Aortic smooth muscle cell (primary cell): ENCODE results near the gene KDM2A. TPM values are rescaled to one million over a fixed set of nuclear protein-coding genes. Genes with fewer than 3 reads are reported as not detected.

Experiments used
- total RNA-seq: library from RNA; depleted of rRNA; stranded (reverse); fragments of >200 nt; gene quantifications from 2 replicates; pipeline ENCODE4 v1.2.3, GENCODE V29; 2014

Gene KDM2A
- total RNA-seq, result 34.6 and 38.3 TPM in 2 replicates

GRCh38 chr11:67118801-67119584 is at the start of gene KDM2A:
Gene KDM2A, plus strand, starts transcription at chr11:67119263. Its CDS starts 2,054 bp downstream, at chr11:67121317.

GRCh38 chr11:67266449-67267187 is 147.6 kb downstream of the KDM2A start, which contains the start of gene GRK2:
Gene GRK2, plus strand, starts transcription at chr11:67266473. Its CDS starts 227 bp downstream, at chr11:67266700.

GRCh38 chr11:67289226-67289650 is 170.2 kb downstream of the KDM2A start, which contains the start of gene ANKRD13D:
Gene ANKRD13D, plus strand, starts transcription at chr11:67289303. Its CDS starts 158 bp downstream, at chr11:67289461.

GRCh38 chr11:67303132-67303834 is 184.2 kb downstream of the KDM2A start, which contains the start of gene SSH3:
Gene SSH3, plus strand, starts transcription at chr11:67303530. Its CDS starts 96 bp downstream, at chr11:67303626.

Other genes with a start within 250 kb of the KDM2A start
- 14.1 and 25.1 TPM in 2 replicates for gene PC, start 160.9 kb upstream of the KDM2A start, total RNA-seq
- gene C11orf86, start 144.0 kb upstream of the KDM2A start, total RNA-seq, result not detected in 2 replicates
- 0.25 and 1.6 TPM in 2 replicates for gene SYT12, start 96.1 kb upstream of the KDM2A start, total RNA-seq
- gene RHOD, start 62.4 kb upstream of the KDM2A start, total RNA-seq, result 9.1 and 16.8 TPM in 2 replicates
- 26.0 and 31.7 TPM in 2 replicates for gene GRK2, start 147.2 kb downstream of the KDM2A start, total RNA-seq
- gene ANKRD13D, start 170.0 kb downstream of the KDM2A start, total RNA-seq, result 46.2 and 58.3 TPM in 2 replicates
- gene SSH3, start 184.3 kb downstream of the KDM2A start, total RNA-seq, result 8.9 and 11.1 TPM in 2 replicates
- 38.7 and 39.3 TPM in 2 replicates for gene POLD4, start 234.3 kb downstream of the KDM2A start, total RNA-seq